ENCODE data around the gene SDF2L1.

GRCh38 chr22:21626735-21627469, 15.2 kb upstream of the SDF2L1 start:
- TF ChIP-seq YY1 (IDR thresholded peaks at IDR 0.05; ENCODE audit: insufficient read depth, insufficient read length): no peak
- TF ChIP-seq ZNF274 (IDR thresholded peaks at IDR 0.05; ENCODE audit: low read depth, low read length): no peak
